ENCODE measurements around the gene STPG3. TPM values are rescaled to one million over a fixed set of nuclear protein-coding genes. Genes with fewer than 3 reads are reported as not detected.
A peak's percentile ranks its signal among the peaks of the same experiment; 100 is the strongest.
"Not testable (repeated sequence)": the region's sequence is repeated elsewhere in the genome, so short reads cannot be mapped to it uniquely, and the experiment has no call there.

STPG3 gene
- total RNA-seq, 1 donor from 2014 or later, result not detected

DNA sequence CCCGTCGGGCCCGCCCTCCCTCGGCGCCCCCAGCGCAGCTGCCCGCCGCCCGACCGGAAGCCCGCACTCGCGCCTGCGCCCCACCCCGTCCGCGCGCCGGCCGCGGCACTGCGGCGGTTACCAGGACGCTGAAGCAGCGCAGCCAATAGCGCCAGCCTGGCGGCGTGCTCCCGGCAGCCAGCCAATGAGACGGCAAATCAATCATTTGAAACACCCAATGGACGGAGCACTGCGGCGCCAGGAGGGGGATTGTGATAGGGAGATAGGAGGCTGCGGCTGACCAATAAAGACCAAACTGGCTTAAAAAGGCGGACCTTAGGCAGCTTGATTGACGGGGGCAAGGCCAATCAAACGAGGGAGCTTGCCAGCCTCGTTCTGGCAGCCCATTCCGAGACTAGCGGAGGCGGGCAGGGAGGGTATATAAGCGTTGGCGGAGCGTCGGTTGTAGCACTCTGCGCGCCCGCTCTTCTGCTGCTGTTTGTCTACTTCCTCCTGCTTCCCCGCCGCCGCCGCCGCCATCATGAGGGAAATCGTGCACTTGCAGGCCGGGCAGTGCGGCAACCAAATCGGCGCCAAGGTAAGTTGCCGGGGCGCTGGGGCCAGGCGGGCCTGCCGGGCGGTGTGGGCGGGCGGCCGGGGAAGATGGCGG, 10.1 kb upstream of the STPG3 start, which contains the start of gene TUBB4B:
Gene TUBB4B (plus strand): TSS at position 447 of the 649 bp plus-strand sequence. CDS start 74 bp downstream, at position 521.
- Mint-ChIP-seq H3K9me3 (ENCODE audit: low read depth) (no peaks in the 10 kb centered on the region), H3K36me3 (ENCODE audit: insufficient read depth) (peaks cover 10% of the 10 kb centered on the region), H3K27ac (peak within 1 kb of the TSS; percentile 98), H3K4me3 (ENCODE audit: low read depth) (peak within 1 kb of the TSS; percentile 85), H3K27me3 (peaks cover 5% of the 10 kb centered on the region), H3K4me1 (ENCODE audit: low read depth) (peaks cover 24% of the 10 kb centered on the region)
- peak; percentile 95 for DNase-seq (ENCODE audit: low spot score, unreplicated experiment)
- no peak for TF ChIP-seq CTCF (IDR thresholded peaks at IDR 0.05; ENCODE audit: unreplicated experiment)

- no peak for DNase-seq (ENCODE audit: low spot score, unreplicated experiment)
- Mint-ChIP-seq H3K4me1 (ENCODE audit: low read depth) (peaks cover 22% of the 10 kb centered on the region), H3K27me3 (peaks cover 5% of the 10 kb centered on the region), H3K4me3 (ENCODE audit: low read depth) (peak overlapping the region; percentile 85), H3K36me3 (ENCODE audit: insufficient read depth) (peaks cover 10% of the 10 kb centered on the region), H3K9me3 (ENCODE audit: low read depth) (no peaks in the 10 kb centered on the region), H3K27ac (peak overlapping the region; percentile 89)
- no peak for TF ChIP-seq CTCF (IDR thresholded peaks at IDR 0.05; ENCODE audit: unreplicated experiment)
These were observed 9.4 kb upstream of the STPG3 start for GRCh38 chr9:137241490-137242268.

DNA sequence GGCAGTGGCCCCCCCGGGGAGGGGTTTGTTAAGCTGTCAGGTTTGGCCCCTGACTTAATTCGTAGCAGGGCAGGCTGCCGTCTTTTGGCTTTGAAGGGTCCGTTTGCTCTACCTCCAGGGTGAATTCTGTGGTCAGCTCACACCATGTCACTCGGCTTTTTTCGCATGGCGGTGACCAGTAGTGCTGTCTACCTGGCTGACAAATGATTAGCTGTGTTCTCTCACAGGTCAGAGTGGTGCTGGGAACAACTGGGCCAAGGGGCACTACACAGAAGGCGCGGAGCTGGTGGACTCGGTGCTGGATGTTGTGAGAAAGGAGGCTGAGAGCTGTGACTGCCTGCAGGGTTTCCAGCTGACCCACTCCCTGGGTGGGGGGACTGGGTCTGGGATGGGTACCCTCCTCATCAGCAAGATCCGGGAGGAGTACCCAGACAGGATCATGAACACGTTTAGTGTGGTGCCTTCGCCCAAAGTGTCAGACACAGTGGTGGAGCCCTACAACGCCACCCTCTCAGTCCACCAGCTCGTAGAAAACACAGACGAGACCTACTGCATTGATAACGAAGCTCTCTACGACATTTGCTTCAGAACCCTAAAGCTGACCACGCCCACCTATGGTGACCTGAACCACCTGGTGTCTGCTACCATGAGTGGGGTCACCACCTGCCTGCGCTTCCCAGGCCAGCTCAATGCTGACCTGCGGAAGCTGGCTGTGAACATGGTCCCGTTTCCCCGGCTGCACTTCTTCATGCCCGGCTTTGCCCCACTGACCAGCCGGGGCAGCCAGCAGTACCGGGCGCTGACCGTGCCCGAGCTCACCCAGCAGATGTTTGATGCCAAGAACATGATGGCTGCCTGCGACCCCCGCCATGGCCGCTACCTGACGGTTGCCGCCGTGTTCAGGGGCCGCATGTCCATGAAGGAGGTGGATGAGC, 8.6 kb upstream of the STPG3 start:
- Mint-ChIP-seq H3K9me3 (ENCODE audit: low read depth) (no peaks in the 10 kb centered on the region), H3K4me1 (ENCODE audit: low read depth) (peaks cover 20% of the 10 kb centered on the region), H3K27me3 (peaks cover 5% of the 10 kb centered on the region), H3K4me3 (ENCODE audit: low read depth) (peak overlapping the region; percentile 85), H3K36me3 (ENCODE audit: insufficient read depth) (peaks cover 10% of the 10 kb centered on the region), H3K27ac (peak overlapping the region; percentile 89)
- no peak for TF ChIP-seq CTCF (IDR thresholded peaks at IDR 0.05; ENCODE audit: unreplicated experiment)
- DNase-seq (ENCODE audit: low spot score, unreplicated experiment), result no peak

GRCh38 chr9:137243266-137243625, 7.8 kb upstream of the STPG3 start:
- not testable (repeated sequence) for H3K27me3 Mint-ChIP-seq; H3K27ac Mint-ChIP-seq; H3K36me3 Mint-ChIP-seq (ENCODE audit: insufficient read depth); H3K9me3 Mint-ChIP-seq (ENCODE audit: low read depth); DNase-seq (ENCODE audit: low spot score, unreplicated experiment)
- Mint-ChIP-seq H3K4me3 (ENCODE audit: low read depth) (peak overlapping the region; percentile 85), H3K4me1 (ENCODE audit: low read depth) (peaks cover 19% of the 10 kb centered on the region)

GRCh38 chr9:137243626-137244485, 7.2 kb upstream of the STPG3 start:
- no peak overlapping the region for H3K27ac Mint-ChIP-seq
- TF ChIP-seq CTCF (IDR thresholded peaks at IDR 0.05; ENCODE audit: unreplicated experiment), result no peak
- peak overlapping the region; percentile 31 for H3K4me3 Mint-ChIP-seq (ENCODE audit: low read depth)
- no peak for DNase-seq (ENCODE audit: low spot score, unreplicated experiment)
- H3K36me3 Mint-ChIP-seq (ENCODE audit: insufficient read depth), result peaks cover 10% of the 10 kb centered on the region
- peaks cover 5% of the 10 kb centered on the region for H3K27me3 Mint-ChIP-seq
- H3K9me3 Mint-ChIP-seq (ENCODE audit: low read depth), result no peaks in the 10 kb centered on the region
- peaks cover 19% of the 10 kb centered on the region for H3K4me1 Mint-ChIP-seq (ENCODE audit: low read depth)

Data from progenitor cell of endocrine pancreas (in vitro differentiated cells).